A549 treated with CpdA at 1 μM for 4 hours (cell line): ENCODE measurements around the gene AQP2. TPM values are rescaled to one million over a fixed set of nuclear protein-coding genes. Genes with fewer than 3 reads are reported as not detected.

Experiments used
- total RNA-seq: library from RNA; stranded (reverse); fragments of 200-300 nt; extraction: Qiagen RNA extraction; gene quantifications from 5 replicates; pipeline ENCODE4 v1.2.3, GENCODE V29; 2022; ENCODE audit warnings: low read depth

AQP2 gene
- not detected in 5 replicates for total RNA-seq

GRCh38 chr12:49950273-49951251, at the start of gene AQP2:
TSS of gene AQP2 (plus strand) at chr12:49950737. CDS start at chr12:49950831, 94 bp downstream.

GRCh38 chr12:49903700-49904423, 46.7 kb upstream of the AQP2 start, which contains the start of gene FAIM2:
TSS of gene FAIM2 (minus strand) at chr12:49903900. CDS start at chr12:49903792, 108 bp downstream.

GRCh38 chr12:49961111-49961922, 10.8 kb downstream of the AQP2 start, which contains the start of gene AQP5:
TSS of gene AQP5 (plus strand) at chr12:49961872. CDS start at chr12:49962018, 146 bp downstream.

GRCh38 chr12:49972641-49973360, 22.3 kb downstream of the AQP2 start, which contains the start of gene AQP6:
TSS of gene AQP6 (plus strand) at chr12:49972947. CDS start at chr12:49973174, 227 bp downstream.

Other genes starting within 250 kb of the AQP2 start
- gene FMNL3, start 243.3 kb upstream of the AQP2 start, total RNA-seq: 1.6 to 2.2 TPM (median 1.9 TPM) in 5 replicates
- 404 to 512 TPM (median 480 TPM) in 5 replicates for gene TMBIM6, start 209.2 kb upstream of the AQP2 start, total RNA-seq
- 6.8 to 9.0 TPM (median 7.6 TPM) in 5 replicates for gene NCKAP5L, start 122.3 kb upstream of the AQP2 start, total RNA-seq
- gene BCDIN3D, start 107.6 kb upstream of the AQP2 start, total RNA-seq: 4.7 to 5.1 TPM (median 4.7 TPM) in 5 replicates
- 0.06 to 0.14 TPM in 2 of 5 replicates, not detected in the others for gene FAIM2, start 46.8 kb upstream of the AQP2 start, total RNA-seq
- not detected in 5 replicates for gene AQP5, start 11.1 kb downstream of the AQP2 start, total RNA-seq
- not detected in 5 replicates for gene AQP6, start 22.2 kb downstream of the AQP2 start, total RNA-seq
- 75.5 to 97.3 TPM (median 82.6 TPM) in 5 replicates for gene RACGAP1, start 74.8 kb downstream of the AQP2 start, total RNA-seq
- gene ASIC1, start 106.9 kb downstream of the AQP2 start, total RNA-seq: 4.8 to 7.1 TPM (median 5.9 TPM) in 5 replicates
- 69.5 to 78.9 TPM (median 73.6 TPM) in 5 replicates for gene SMARCD1, start 134.6 kb downstream of the AQP2 start, total RNA-seq
- 0.10 to 0.32 TPM (median 0.20 TPM) in 4 of 5 replicates, not detected in the other for gene GPD1, start 153.3 kb downstream of the AQP2 start, total RNA-seq
- gene COX14, start 161.5 kb downstream of the AQP2 start, total RNA-seq: 69.4 to 79.1 TPM (median 75.1 TPM) in 5 replicates
- 25.3 to 29.4 TPM (median 28.5 TPM) in 5 replicates for gene CERS5, start 216.6 kb downstream of the AQP2 start, total RNA-seq